ENCODE data around the gene U2SURP.

GRCh38 chr3:142975316-142975995 is 25.9 kb upstream of the U2SURP start:
- TF ChIP-seq CTCF (conservative IDR thresholded peaks at IDR 0.05 in 1 of 2, IDR thresholded peaks at IDR 0.05 in 1 of 2; ENCODE audit: extremely low read depth in 1 of 2, insufficient read depth in 1 of 2, low read depth in 1 of 2, low read length in 2 of 2): peak; percentile 19 to 48
- no peak for TF ChIP-seq EZH2 (IDR thresholded peaks at IDR 0.05; ENCODE audit: borderline replicate concordance, low read length)
